Daoy (cell line): ENCODE results near the gene OTULIN. TPM values are rescaled to one million over a fixed set of nuclear protein-coding genes. Genes with fewer than 3 reads are reported as not detected.

Source experiments
- DNase-seq: peaks from one replicate; pipeline ENCODE4 v3.0.0-alpha.2; 2015; ENCODE audit warnings: low read depth
- total RNA-seq: library from RNA; depleted of rRNA; stranded (reverse); fragments of >200 nt; shearing (Covaris generic); gene quantifications from 2 replicates; pipeline ENCODE4 v1.2.3, GENCODE V29; 2014; rRNA removed

Gene OTULIN
- total RNA-seq, 1 experiment from 2014 or later = 13.6 TPM

DNA sequence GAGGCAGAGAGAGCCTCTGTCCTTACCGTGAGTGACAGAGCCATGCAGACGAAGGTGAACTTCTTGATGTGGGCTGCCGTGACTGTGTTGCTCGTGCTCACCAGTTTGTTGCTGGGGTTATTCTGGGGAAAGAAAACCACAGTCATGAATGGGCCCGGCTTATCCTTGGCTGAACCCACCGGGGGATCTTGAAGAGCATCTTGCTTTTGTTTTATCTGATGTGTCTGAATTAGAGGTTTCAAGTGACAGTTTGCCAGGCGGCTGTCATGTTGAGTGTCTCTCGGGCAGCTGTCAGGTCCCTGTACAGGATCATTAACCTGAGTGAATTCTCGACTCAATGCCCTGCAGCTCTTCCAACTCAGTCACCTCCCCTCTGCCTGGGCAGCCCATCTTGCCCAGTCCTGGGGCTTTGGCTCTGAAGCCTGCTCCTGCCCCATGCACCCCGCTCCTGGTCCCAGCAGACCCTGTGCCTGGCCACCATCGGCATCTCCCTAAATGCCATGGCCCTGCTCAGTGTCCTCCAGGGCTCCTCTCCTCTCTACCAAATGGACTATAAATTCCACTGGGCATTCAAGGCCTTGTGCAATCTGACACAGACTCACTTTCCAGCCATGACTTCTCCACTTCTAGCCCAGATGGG is 77.4 kb downstream of the OTULIN start:
- DNase-seq = no peak

DNA sequence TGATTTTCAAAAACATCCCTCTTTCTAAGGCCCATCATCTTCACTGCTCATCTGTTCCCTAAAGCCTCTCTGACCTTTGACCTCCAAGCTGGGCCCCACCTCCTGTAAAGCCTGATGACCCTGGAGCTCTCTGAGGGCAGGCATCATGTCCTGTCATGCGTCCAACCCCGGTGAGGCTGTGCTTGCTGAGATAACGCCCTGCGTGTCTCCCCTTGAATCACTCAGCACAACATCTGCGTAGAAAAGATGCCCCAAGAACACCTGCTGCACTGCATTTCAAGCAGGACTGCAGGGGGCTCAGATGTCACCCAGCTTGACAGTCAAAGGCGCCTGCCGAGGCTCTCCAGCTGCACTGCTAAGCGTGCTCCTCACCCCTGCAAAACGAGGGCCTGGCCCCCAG is 78.0 kb downstream of the OTULIN start:
- no peak for DNase-seq

DNA sequence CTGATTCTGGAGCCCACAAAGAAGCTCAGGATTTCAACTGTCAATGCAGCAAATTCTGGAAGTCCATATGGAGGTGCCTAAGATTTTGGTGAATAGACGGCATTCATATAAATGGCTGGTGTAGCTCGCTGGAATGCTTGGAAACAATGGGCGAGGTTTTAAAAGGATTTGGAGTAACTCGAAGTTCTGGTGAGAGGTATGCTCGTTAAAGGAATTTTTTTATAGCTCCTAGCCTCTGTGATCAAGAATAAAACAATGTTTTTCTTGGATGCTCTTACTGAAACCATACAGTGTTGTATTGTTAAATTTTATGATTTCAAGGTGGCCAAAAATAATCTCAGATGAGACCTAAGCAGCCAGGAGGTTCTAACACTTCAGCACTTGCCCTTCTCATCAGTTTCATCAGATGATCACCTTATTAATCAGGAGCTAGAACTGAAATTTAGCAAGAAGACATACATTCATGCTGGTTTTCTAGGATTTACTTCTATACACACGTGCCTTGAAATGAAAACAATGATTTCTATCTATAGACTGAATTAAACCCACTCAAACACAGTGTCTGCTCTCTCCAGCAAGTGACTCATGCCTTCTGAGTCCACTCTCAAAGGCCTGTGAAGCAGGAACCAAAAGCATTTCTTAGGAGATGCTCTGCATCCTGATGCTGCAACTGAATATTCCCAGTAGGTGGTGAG is 79.2 kb downstream of the OTULIN start:
- no peak for DNase-seq

DNA sequence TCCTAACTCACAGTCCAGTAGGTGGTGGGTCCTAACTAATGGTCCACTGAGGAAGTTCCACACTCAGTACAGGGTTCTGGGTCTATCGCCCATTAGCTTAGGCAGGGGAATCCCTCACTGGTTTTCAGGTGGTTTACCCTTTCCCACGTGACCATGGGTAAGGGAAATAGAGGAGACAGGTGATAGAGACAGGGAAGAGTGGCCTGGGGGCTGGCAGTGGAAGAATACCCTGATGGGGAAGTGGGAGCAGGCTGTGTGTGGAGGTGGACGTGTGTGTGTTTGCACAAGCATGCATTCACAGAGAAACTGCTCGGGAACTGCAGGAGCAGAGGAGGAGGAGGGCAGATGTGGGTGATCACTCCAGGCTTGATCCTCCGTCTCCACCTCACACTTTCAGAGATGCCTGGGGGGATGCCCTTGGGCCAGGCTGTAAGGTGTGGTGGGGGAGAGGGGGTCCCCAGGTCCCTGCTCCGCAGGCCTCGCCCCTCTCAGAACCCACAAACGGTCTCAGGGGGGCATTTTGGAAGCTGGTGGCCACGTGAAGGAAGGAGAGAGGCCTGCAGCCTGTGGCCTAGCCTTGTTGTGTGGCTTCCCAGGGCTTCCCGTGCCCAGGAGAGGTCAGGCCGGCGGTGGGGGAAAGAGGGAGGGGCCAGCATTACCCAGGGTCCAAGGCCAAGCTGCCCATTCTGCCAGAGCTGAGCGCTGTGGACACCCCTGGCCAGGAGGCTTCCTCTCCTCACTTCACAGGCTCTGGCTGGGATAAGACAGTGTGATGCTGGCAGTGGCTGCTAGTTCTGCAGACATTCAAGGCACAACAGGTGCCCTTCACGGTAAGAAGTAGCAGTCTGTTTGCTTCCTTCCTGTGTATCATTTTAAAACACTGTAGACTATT is 80.0 kb downstream of the OTULIN start:
- DNase-seq = no peak

DNA sequence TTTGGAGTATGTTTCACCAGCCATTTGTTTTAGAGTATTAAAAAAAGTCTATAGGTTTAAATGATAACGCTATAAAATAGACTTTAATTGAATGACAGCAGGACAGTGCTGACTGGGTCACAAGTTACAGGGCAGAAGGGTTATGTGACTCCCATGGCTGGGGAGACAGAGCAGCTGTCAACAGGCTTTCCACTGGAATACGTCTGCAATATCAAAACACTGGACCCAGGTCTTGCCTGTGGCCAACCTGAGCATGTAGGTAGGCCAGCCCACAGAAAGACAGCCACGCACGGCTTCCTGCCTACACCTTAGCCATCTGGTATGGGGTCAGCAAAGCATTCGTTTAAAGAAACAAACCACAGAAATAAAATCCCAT is 80.7 kb downstream of the OTULIN start:
- no peak for DNase-seq

DNA sequence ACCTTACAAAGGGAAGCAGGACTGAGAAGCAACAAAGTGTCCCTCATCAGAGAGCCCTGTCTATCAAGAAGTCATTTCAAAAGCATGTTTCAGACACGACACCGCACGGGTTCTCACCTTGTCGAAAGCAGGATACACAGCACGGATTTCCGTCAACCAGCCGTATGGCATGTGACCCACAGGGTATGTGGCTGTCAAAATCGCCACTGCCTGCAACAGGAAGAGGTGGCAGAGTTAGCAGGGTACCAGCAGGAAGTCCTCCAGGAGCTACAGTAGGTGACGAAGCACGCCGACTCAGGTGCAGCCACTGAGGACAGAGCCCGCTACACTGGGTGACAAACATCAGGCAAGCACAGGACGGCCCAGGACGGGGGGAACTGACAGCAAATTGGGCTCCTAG is 81.2 kb downstream of the OTULIN start:
- DNase-seq = no peak

DNA sequence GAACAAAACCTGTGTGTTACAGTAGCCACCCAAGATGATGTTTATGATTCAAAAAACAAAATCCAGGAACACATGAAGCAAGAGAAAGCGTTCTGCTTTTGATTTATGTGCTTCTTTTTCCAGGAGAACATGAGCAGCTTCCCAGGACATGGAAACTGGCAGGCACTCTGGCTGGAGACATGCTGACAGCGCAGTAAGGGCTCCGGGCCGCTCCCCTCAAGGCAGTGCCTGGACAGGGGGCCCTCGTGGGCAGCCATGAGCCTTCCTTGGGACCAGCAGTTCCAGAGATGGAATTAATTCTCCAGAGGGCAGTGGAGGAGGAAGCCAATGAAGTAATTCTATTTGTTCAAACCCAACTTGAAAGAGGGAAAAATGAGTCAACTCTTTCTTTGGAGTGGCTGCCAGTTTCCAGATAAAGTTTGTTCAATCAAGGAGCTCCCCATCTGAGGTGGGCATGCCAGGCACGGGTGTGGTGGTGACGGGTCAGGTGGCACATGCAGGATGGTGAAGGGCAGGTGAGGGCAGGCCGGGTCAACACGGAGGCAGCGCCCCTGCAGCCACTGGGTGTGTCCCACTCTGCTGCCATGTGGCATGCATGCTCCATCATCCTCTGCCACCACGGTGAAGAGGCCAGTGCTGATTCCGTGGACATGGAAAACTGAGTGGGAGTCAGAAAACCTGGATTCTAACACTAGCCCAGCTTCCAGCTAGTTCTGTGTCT is 83.8 kb downstream of the OTULIN start:
- DNase-seq = no peak

Other genes starting within 250 kb of the OTULIN start
- gene OTULINL, start 82.9 kb upstream of the OTULIN start, total RNA-seq = 1.6 and 1.9 TPM in 2 replicates
- gene ANKH, start 207.1 kb downstream of the OTULIN start, total RNA-seq = 14.4 and 27.2 TPM in 2 replicates